COR-L47 (cell line): ENCODE data around the gene ZC3H12D.

Source experiments
- DNase-seq: peaks from one replicate; lab custom pipeline; 2025; lab: John Stamatoyannopoulos, UW

The ZC3H12D gene

GRCh38 chr6:149414009-149414408, 70.8 kb downstream of the ZC3H12D start:
- DNase-seq = no peak

- DNase-seq = no peak
Measured at GRCh38 chr6:149410557-149410956, 74.3 kb downstream of the ZC3H12D start.

- no peak for DNase-seq
Measured at GRCh38 chr6:149409617-149410016, 75.2 kb downstream of the ZC3H12D start.

GRCh38 chr6:149405823-149406765, 78.7 kb downstream of the ZC3H12D start:
- DNase-seq = no peak

- DNase-seq = no peak
Measured at GRCh38 chr6:149403534-149403933, 81.3 kb downstream of the ZC3H12D start.

GRCh38 chr6:149400050-149400449, 84.8 kb downstream of the ZC3H12D start, which contains the start of gene SUMO4:
Gene SUMO4 (plus strand): TSS chr6:149400262. CDS start chr6:149400392, 130 bp downstream.
- no peak for DNase-seq

- DNase-seq = no peak
Measured at GRCh38 chr6:149397384-149397783, 87.4 kb downstream of the ZC3H12D start.
